ENCODE measurements around the gene ZNF492.

ZNF492 gene

GRCh38 chr19:22708983-22709382, 74.9 kb downstream of the ZNF492 start:
- TF ChIP-seq, protein P1, sequence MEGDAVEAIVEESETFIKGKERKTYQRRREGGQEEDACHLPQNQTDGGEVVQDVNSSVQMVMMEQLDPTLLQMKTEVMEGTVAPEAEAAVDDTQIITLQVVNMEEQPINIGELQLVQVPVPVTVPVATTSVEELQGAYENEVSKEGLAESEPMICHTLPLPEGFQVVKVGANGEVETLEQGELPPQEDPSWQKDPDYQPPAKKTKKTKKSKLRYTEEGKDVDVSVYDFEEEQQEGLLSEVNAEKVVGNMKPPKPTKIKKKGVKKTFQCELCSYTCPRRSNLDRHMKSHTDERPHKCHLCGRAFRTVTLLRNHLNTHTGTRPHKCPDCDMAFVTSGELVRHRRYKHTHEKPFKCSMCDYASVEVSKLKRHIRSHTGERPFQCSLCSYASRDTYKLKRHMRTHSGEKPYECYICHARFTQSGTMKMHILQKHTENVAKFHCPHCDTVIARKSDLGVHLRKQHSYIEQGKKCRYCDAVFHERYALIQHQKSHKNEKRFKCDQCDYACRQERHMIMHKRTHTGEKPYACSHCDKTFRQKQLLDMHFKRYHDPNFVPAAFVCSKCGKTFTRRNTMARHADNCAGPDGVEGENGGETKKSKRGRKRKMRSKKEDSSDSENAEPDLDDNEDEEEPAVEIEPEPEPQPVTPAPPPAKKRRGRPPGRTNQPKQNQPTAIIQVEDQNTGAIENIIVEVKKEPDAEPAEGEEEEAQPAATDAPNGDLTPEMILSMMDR (IDR thresholded peaks at IDR 0.05; ENCODE audit: insufficient read depth, low read depth, low read length, missing control alignments): no peak
- no peak overlapping the region for H3K4me3 ChIP-seq (ENCODE audit: low read depth, low read length)
- no peak for DNase-seq (ENCODE audit: low read depth)

All from GM12865 (cell line).